Right lobe of liver (tissue), 4 donors: ENCODE measurements around the gene AARS2.

Source experiments
- POLR2A ChIP-seq: fragments of 450-650 bp; IDR thresholded peaks from one replicate; pipeline ENCODE4 v1.6.1; 2017; ENCODE audit warnings: antibody characterized with exemption, mild to moderate bottlenecking
- TF ChIP-seq, protein P1 (sequence below), 4 donors: fragments of 200-600 bp in 3 of 4; fragments of 450-650 bp in 1 of 4; IDR thresholded peaks; one replicate each; pipeline versions ENCODE4 v1.5.1 to v1.8.0; 2016 to 2022; ENCODE audit warnings: antibody characterized with exemption in 4 of 4, mild to moderate bottlenecking in 2 of 4
- donor health status: DM: no; HTN: no; CAD: no.
- donor health status: DM: no; HTN: no; CAD: no.
- donor health status: DM: no; HTN: yes; CAD: no.

DNA sequence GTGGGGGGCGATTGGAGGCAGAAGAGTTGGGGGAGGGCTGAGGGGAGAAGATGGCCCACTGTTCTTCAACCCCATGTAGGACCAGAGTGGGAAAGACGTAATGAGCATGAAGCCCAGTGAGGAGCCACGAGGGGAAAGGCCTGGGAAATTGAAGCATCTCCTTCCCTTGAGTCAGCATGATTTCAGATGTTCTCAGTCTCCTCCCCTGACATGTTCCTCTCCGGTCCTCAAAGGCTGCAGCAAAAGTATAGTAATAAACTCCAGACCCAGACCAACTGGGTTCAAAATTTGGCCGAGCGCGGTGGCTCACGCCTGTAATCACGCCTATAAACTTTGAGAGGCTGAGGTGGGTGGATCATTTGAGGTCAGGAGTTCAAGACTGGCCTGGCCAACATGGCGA, 45.9 kb downstream of the AARS2 start:
- TF ChIP-seq, protein P1, sequence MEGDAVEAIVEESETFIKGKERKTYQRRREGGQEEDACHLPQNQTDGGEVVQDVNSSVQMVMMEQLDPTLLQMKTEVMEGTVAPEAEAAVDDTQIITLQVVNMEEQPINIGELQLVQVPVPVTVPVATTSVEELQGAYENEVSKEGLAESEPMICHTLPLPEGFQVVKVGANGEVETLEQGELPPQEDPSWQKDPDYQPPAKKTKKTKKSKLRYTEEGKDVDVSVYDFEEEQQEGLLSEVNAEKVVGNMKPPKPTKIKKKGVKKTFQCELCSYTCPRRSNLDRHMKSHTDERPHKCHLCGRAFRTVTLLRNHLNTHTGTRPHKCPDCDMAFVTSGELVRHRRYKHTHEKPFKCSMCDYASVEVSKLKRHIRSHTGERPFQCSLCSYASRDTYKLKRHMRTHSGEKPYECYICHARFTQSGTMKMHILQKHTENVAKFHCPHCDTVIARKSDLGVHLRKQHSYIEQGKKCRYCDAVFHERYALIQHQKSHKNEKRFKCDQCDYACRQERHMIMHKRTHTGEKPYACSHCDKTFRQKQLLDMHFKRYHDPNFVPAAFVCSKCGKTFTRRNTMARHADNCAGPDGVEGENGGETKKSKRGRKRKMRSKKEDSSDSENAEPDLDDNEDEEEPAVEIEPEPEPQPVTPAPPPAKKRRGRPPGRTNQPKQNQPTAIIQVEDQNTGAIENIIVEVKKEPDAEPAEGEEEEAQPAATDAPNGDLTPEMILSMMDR (IDR thresholded peaks at IDR 0.05), result no peak
- no peak for TF ChIP-seq POLR2A
